Superior temporal gyrus (tissue), 1 donor: ENCODE measurements around the gene COX5A.
"Not testable (repeated sequence)": the region's sequence is repeated elsewhere in the genome, so short reads cannot be mapped to it uniquely, and the experiment has no call there.

Experiments
- DNase-seq: peaks from one replicate; pipeline ENCODE4 v3.0.0-alpha.2; 2016; ENCODE audit errors: extremely low spot score

Gene COX5A

GRCh38 chr15:74955796-74956647, 18.1 kb upstream of the COX5A start:
- DNase-seq, result peak; percentile 43

GRCh38 chr15:74955017-74955416, 17.1 kb upstream of the COX5A start:
- no peak for DNase-seq

GRCh38 chr15:74954515-74954914, 16.6 kb upstream of the COX5A start:
- no peak for DNase-seq

- no peak for DNase-seq
These were observed 13.1 kb upstream of the COX5A start for GRCh38 chr15:74951006-74951405.

- DNase-seq, result peak; percentile 96
These were observed 12.4 kb upstream of the COX5A start for GRCh38 chr15:74950078-74950908.

- DNase-seq, result peak; percentile 49
These were observed 642 bp downstream of the COX5A start for GRCh38 chr15:74937272-74937589.

- not testable (repeated sequence) for DNase-seq
These were observed 2.7 kb downstream of the COX5A start for GRCh38 chr15:74935193-74935592.

- no peak for DNase-seq
These were observed 4.3 kb downstream of the COX5A start for GRCh38 chr15:74933573-74933972.

GRCh38 chr15:74928771-74929198, 9.1 kb downstream of the COX5A start:
- no peak for DNase-seq

GRCh38 chr15:74924525-74924924, 13.3 kb downstream of the COX5A start:
- DNase-seq, result no peak

- DNase-seq, result no peak
These were observed 17.4 kb downstream of the COX5A start for GRCh38 chr15:74920456-74920855.

- no peak for DNase-seq
These were observed 20.2 kb downstream of the COX5A start for GRCh38 chr15:74917676-74918075.

- DNase-seq, result not testable (repeated sequence)
These were observed 24.1 kb downstream of the COX5A start for GRCh38 chr15:74913799-74914198.

- DNase-seq, result no peak
These were observed 24.8 kb downstream of the COX5A start for GRCh38 chr15:74913041-74913440.

GRCh38 chr15:74908635-74909034, 29.2 kb downstream of the COX5A start:
- no peak for DNase-seq

GRCh38 chr15:74907163-74907870, 30.6 kb downstream of the COX5A start:
- DNase-seq, result no peak

- peak; percentile 96 for DNase-seq
These were observed 31.3 kb downstream of the COX5A start, which contains the start of gene FAM219B for GRCh38 chr15:74906450-74907162. TSS of gene FAM219B (minus strand) at chr15:74906851. CDS start at chr15:74906800, 51 bp downstream.

GRCh38 chr15:74906067-74906449, 31.8 kb downstream of the COX5A start:
- peak; percentile 60 for DNase-seq

- DNase-seq, result no peak
These were observed 33.6 kb downstream of the COX5A start for GRCh38 chr15:74904190-74904805.

GRCh38 chr15:74903676-74904075, 34.2 kb downstream of the COX5A start:
- no peak for DNase-seq
